Type B pancreatic cell (in vitro differentiated cells): ENCODE measurements around the gene SESN1. TPM values are rescaled to one million over a fixed set of nuclear protein-coding genes. Genes with fewer than 3 reads are reported as not detected.

Experiments used
- DNase-seq: peaks from one replicate; pipeline ENCODE4 v3.0.0; 2021; ENCODE audit warnings: mixed read lengths; ENCODE audit not compliant: unreplicated experiment; ENCODE audit errors: extremely low spot score
- H3K27ac Mint-ChIP-seq: 2 replicates; pipeline ENCODE4 v1.8.0; 2021; ENCODE audit warnings: mild to moderate bottlenecking, mixed read lengths
- H3K27me3 Mint-ChIP-seq: 2 replicates; pipeline ENCODE4 v1.8.0; 2021; ENCODE audit warnings: mixed read lengths
- H3K36me3 Mint-ChIP-seq: 2 replicates; pipeline ENCODE4 v1.8.0; 2021; ENCODE audit warnings: mixed read lengths
- H3K4me1 Mint-ChIP-seq: one replicate; pipeline ENCODE4 v1.8.0; 2021; ENCODE audit warnings: mixed read lengths; ENCODE audit not compliant: unreplicated experiment
- H3K4me3 Mint-ChIP-seq: 2 replicates; pipeline ENCODE4 v1.8.0; 2021; ENCODE audit warnings: mild to moderate bottlenecking, mixed read lengths
- H3K9me3 Mint-ChIP-seq: 2 replicates; pipeline ENCODE4 v1.8.0; 2021; ENCODE audit warnings: mixed read lengths
- CTCF ChIP-seq: fragments of 200-600 bp; sonication (generic); conservative IDR thresholded peaks from 2 replicates; pipeline ENCODE4 v1.5.0; 2021; ENCODE audit warnings: antibody characterized with exemption, mild to moderate bottlenecking
- total RNA-seq: library from RNA; stranded (reverse); gene quantifications from 2 replicates; pipeline ENCODE4 v1.2.1, GENCODE V29; 2021; ENCODE audit warnings: low replicate concordance

SESN1 gene
- total RNA-seq, 1 donor from 2014 or later = 33.3 TPM

GRCh38 chr6:109056661-109057060, 38.0 kb downstream of the SESN1 start:
- no peak for DNase-seq
- H3K27me3 Mint-ChIP-seq = no peaks in the 10 kb centered on the region
- peaks cover 6% of the 10 kb centered on the region for H3K9me3 Mint-ChIP-seq
- no peaks in the 10 kb centered on the region for H3K36me3 Mint-ChIP-seq
- H3K4me3 Mint-ChIP-seq = no peak overlapping the region
- no peak overlapping the region for H3K27ac Mint-ChIP-seq
- TF ChIP-seq CTCF = no peak
- H3K4me1 Mint-ChIP-seq = peaks cover 22% of the 10 kb centered on the region

- no peak for TF ChIP-seq CTCF
- no peaks in the 10 kb centered on the region for H3K27me3 Mint-ChIP-seq
- H3K4me1 Mint-ChIP-seq = peaks cover 23% of the 10 kb centered on the region
- H3K36me3 Mint-ChIP-seq = no peaks in the 10 kb centered on the region
- DNase-seq = no peak
- H3K27ac Mint-ChIP-seq = no peak overlapping the region
- peaks cover 6% of the 10 kb centered on the region for H3K9me3 Mint-ChIP-seq
- no peak overlapping the region for H3K4me3 Mint-ChIP-seq
Measured at GRCh38 chr6:109055771-109056235, 38.8 kb downstream of the SESN1 start.

- Mint-ChIP-seq H3K36me3 (peaks cover 6% of the 10 kb centered on the region), H3K9me3 (peaks cover 6% of the 10 kb centered on the region), H3K27me3 (no peaks in the 10 kb centered on the region), H3K4me1 (peaks cover 15% of the 10 kb centered on the region), H3K27ac (peak overlapping the region; percentile 2), H3K4me3 (no peak overlapping the region)
- DNase-seq = no peak
- TF ChIP-seq CTCF = no peak
Measured at GRCh38 chr6:109053336-109053735, 41.3 kb downstream of the SESN1 start.

- no peak for TF ChIP-seq CTCF
- peaks cover 15% of the 10 kb centered on the region for H3K4me1 Mint-ChIP-seq
- H3K9me3 Mint-ChIP-seq = peaks cover 6% of the 10 kb centered on the region
- H3K36me3 Mint-ChIP-seq = peaks cover 6% of the 10 kb centered on the region
- H3K4me3 Mint-ChIP-seq = no peak overlapping the region
- no peaks in the 10 kb centered on the region for H3K27me3 Mint-ChIP-seq
- H3K27ac Mint-ChIP-seq = no peak overlapping the region
- no peak for DNase-seq
Measured at GRCh38 chr6:109052852-109053251, 41.8 kb downstream of the SESN1 start.

GRCh38 chr6:109052018-109052651, 42.5 kb downstream of the SESN1 start:
- TF ChIP-seq CTCF = no peak
- Mint-ChIP-seq H3K9me3 (peaks cover 6% of the 10 kb centered on the region), H3K36me3 (peaks cover 6% of the 10 kb centered on the region), H3K27me3 (no peaks in the 10 kb centered on the region), H3K4me3 (no peak overlapping the region), H3K4me1 (peaks cover 15% of the 10 kb centered on the region), H3K27ac (no peak overlapping the region)
- no peak for DNase-seq
